ENCODE data around the gene NOTCH4.
A peak's percentile ranks its signal among the peaks of the same experiment; 100 is the strongest.
"Not testable (repeated sequence)": the region's sequence is repeated elsewhere in the genome, so short reads cannot be mapped to it uniquely, and the experiment has no call there.

The NOTCH4 gene

DNA sequence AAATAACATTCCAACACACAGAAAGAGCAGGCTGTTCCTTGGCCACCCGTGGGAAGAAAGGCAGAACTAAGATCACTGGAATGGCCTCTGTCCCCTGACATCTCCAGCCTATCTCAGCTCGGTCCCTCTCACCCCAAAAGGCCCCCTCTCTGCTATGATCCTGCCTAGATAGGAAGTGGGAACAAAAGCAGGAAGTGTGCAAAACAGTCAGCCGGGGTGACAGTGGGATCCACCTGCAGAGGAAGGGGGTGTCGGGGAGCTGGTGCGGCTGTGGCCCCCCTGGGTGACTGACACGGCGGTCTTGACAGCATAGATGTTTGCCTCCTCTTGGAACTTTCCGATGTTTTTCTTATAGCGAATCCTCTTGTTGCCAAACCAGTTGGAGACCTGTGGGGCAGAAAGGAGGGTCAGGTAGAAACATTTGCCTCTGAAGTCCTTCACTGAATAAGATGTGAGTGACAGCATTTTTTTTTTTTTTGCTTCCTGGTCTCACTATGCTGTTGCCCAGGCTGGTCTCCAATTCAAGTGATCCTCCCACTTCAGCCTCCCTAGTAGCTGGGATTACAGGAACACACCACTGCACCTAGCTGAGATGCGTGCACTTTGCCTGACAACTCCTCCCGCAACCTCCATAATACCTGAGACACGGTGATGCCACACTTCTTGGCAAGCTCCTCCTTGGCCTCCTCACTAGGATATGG lies 36.7 kb downstream of the NOTCH4 start:
- Histone ChIP-seq H3K4me1 (ENCODE audit: low read length) (peaks cover 39% of the 10 kb centered on the region), H3K36me3 (replicated peaks; ENCODE audit: low read depth, low read length) (peaks cover 31% of the 10 kb centered on the region), H3K79me2 (ENCODE audit: low read length) (peaks cover 49% of the 10 kb centered on the region)

DNA sequence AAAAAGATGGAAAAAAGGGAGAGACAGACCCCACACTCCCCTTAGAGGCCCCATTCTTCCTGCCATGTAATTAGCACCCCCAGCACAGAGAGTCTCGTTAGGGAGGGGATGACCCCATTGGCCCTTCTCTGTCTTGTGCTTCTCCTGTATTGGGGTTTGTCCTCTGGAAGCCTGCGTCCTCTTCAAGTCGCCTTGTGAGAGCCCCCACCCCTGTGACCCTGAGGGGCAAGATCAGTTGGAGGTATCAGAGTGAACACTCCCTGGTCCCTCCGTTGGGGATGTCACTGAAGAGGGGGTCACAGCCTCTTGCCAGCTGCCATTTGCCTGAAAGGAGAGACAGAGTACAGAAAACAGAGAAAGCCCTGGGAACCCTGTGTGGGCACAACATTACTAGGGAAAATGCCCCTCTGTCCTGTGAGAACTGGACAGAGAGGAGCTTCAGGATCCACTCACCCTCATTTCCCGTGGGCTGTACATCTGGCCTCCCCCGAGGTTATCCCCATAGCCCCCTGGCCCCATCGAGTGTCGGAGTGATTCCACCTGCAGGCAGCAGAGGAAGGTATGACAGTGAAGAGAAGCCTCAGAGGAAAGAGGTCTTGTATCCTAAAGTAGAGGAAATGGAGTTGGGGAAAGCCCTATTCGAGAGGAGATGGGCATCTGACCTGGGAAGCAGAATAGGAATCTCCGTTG lies 37.6 kb downstream of the NOTCH4 start:
- not testable (repeated sequence) for H2AFZ ChIP-seq (ENCODE audit: low read depth, low read length); H3K9ac ChIP-seq (ENCODE audit: low read length); H3K9me3 ChIP-seq (ENCODE audit: insufficient read depth, low read length); H3K4me3 ChIP-seq (ENCODE audit: low read length); H4K20me1 ChIP-seq (ENCODE audit: insufficient read depth, low read length); H3K27me3 ChIP-seq (ENCODE audit: low read depth, low read length)
- H3K4me1 ChIP-seq (ENCODE audit: low read length) = peaks cover 38% of the 10 kb centered on the region
- H3K4me2 ChIP-seq (ENCODE audit: low read length) = peak overlapping the region; percentile 44
- H3K36me3 ChIP-seq (replicated peaks; ENCODE audit: low read depth, low read length) = peaks cover 31% of the 10 kb centered on the region
- H3K79me2 ChIP-seq (ENCODE audit: low read length) = peaks cover 40% of the 10 kb centered on the region
- peak overlapping the region; percentile 76 for H3K27ac ChIP-seq (ENCODE audit: low read length)

More for the DNA sequence above, 36.7 kb downstream of the NOTCH4 start:
- H3K9me3 ChIP-seq (ENCODE audit: insufficient read depth, low read length) = no peaks in the 10 kb centered on the region
- H2AFZ ChIP-seq (ENCODE audit: low read depth, low read length) = no peak overlapping the region
- H3K4me2 ChIP-seq (ENCODE audit: low read length) = peak overlapping the region; percentile 44
- no peaks in the 10 kb centered on the region for H4K20me1 ChIP-seq (ENCODE audit: insufficient read depth, low read length)
- TF ChIP-seq, protein P1, sequence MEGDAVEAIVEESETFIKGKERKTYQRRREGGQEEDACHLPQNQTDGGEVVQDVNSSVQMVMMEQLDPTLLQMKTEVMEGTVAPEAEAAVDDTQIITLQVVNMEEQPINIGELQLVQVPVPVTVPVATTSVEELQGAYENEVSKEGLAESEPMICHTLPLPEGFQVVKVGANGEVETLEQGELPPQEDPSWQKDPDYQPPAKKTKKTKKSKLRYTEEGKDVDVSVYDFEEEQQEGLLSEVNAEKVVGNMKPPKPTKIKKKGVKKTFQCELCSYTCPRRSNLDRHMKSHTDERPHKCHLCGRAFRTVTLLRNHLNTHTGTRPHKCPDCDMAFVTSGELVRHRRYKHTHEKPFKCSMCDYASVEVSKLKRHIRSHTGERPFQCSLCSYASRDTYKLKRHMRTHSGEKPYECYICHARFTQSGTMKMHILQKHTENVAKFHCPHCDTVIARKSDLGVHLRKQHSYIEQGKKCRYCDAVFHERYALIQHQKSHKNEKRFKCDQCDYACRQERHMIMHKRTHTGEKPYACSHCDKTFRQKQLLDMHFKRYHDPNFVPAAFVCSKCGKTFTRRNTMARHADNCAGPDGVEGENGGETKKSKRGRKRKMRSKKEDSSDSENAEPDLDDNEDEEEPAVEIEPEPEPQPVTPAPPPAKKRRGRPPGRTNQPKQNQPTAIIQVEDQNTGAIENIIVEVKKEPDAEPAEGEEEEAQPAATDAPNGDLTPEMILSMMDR (IDR thresholded peaks at IDR 0.05; ENCODE audit: low read depth, low read length) = no peak
- TF ChIP-seq EZH2phosphoT487 (IDR thresholded peaks at IDR 0.05; ENCODE audit: low read depth) = no peak
- H3K9ac ChIP-seq (ENCODE audit: low read length) = 0 out of 2 replicates have a peak overlapping the region, but pooled peaks have one; percentile 4
- no peaks in the 10 kb centered on the region for H3K27me3 ChIP-seq (ENCODE audit: low read depth, low read length)
- H3K27ac ChIP-seq (ENCODE audit: low read length) = peak overlapping the region; percentile 76
- peak overlapping the region; percentile 18; the same call in 1 of the 2 replicates for H3K4me3 ChIP-seq (ENCODE audit: low read length)

DNA sequence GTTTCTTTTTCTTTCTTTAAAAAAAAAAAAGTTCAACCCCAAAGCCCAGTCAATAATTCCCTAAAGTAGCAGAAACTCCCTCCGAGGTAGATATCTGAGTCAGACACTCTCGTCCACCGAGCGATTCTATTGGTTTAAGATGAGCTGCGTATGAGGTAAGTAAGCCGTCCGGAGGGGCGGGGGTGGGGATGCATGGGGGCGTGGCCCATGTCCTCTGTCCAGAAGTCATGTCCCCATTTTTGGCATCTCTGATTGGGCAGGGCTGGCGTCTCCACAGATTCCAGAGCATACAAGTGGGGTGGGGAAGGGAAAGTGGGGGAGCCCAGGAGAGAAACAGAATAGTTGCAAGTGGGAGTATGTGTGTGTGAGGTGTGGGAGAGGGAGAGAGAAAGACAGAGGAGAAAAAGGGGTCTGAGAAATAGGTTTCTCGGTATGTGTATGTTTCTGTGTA lies 38.2 kb downstream of the NOTCH4 start:
- Histone ChIP-seq H3K27ac (ENCODE audit: low read length) (peak overlapping the region; percentile 76), H3K4me2 (ENCODE audit: low read length) (peak overlapping the region; percentile 28), H3K4me1 (ENCODE audit: low read length) (peaks cover 33% of the 10 kb centered on the region), H3K79me2 (ENCODE audit: low read length) (peaks cover 34% of the 10 kb centered on the region), H3K36me3 (replicated peaks; ENCODE audit: low read depth, low read length) (peaks cover 27% of the 10 kb centered on the region)
- H2AFZ ChIP-seq (ENCODE audit: low read depth, low read length); H3K27me3 ChIP-seq (ENCODE audit: low read depth, low read length); H4K20me1 ChIP-seq (ENCODE audit: insufficient read depth, low read length); H3K4me3 ChIP-seq (ENCODE audit: low read length); H3K9ac ChIP-seq (ENCODE audit: low read length); H3K9me3 ChIP-seq (ENCODE audit: insufficient read depth, low read length): not testable (repeated sequence)

DNA sequence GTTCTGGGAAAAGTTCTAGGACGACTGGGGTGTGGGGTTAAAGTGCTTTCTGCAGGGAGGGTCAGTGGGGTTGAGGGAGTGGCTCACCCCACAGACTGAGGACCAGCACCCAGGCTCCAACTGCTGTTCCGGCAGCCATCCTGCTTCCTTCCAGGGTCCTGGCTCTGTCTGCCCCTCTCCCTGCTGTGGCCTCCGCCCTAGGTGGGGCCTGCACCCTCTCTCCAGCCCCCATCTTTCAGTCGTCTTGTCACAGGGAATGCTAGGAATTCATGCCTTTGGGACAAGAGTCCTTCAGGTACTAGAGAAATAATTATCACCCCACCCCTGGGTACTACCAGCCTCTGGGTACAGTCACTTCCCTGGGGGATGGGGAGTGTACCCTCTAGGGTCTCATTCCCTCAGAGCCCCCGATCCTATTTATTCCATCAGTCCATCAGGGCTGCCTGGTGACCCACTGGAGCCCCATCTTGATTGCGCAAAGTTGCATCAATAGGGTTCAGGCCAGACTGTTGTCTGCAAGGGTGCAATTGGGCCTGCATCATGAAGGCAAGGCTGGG lies 39.7 kb downstream of the NOTCH4 start, which contains the start of gene AGER:
TSS of gene AGER (minus strand) at position 170 of the 557 bp plus-strand sequence. CDS start at position 139, 31 bp downstream.
- Histone ChIP-seq H3K27me3 (ENCODE audit: low read depth, low read length) (no peaks in the 10 kb centered on the region), H3K4me2 (ENCODE audit: low read length) (0 out of 2 replicates have a peak within 1 kb of the TSS, but pooled peaks have one; percentile 24), H3K27ac (ENCODE audit: low read length) (peak within 1 kb of the TSS; percentile 41; the same call in 1 of the 2 replicates), H3K79me2 (ENCODE audit: low read length) (peaks cover 24% of the 10 kb centered on the region), H3K9ac (ENCODE audit: low read length) (no peak within 1 kb of the TSS), H3K4me3 (ENCODE audit: low read length) (no peak within 1 kb of the TSS), H4K20me1 (ENCODE audit: insufficient read depth, low read length) (no peaks in the 10 kb centered on the region), H2AFZ (ENCODE audit: low read depth, low read length) (no peak within 1 kb of the TSS), H3K9me3 (ENCODE audit: insufficient read depth, low read length) (no peaks in the 10 kb centered on the region), H3K4me1 (ENCODE audit: low read length) (peaks cover 38% of the 10 kb centered on the region), H3K36me3 (replicated peaks; ENCODE audit: low read depth, low read length) (peaks cover 24% of the 10 kb centered on the region)
- TF ChIP-seq, protein P1 (IDR thresholded peaks at IDR 0.05; ENCODE audit: low read depth, low read length) = no peak
- no peak for TF ChIP-seq EZH2phosphoT487 (IDR thresholded peaks at IDR 0.05; ENCODE audit: low read depth)
